ENCODE measurements around the gene TRMT2A. TPM values are rescaled to one million over a fixed set of nuclear protein-coding genes. Genes with fewer than 3 reads are reported as not detected.

TRMT2A gene
- total RNA-seq, 1 donor, result 45.3 TPM

DNA sequence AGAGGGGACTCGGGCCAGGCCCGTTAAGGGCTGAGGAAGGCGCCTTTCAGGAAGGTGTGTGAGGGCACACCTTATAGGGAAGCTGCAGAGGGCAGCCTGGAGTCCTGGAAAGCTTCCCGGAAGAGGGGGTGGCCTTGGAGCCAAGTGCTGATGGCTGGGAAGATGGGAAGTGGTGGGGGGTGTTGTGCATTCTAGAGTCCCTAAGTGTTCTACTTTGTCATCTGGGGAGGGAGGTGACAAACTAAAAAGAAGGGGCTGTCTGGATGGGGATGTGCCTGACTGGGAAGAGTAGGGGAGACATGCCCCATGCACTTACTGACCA, 21.4 kb upstream of the TRMT2A start:
- TF ChIP-seq, protein P1, sequence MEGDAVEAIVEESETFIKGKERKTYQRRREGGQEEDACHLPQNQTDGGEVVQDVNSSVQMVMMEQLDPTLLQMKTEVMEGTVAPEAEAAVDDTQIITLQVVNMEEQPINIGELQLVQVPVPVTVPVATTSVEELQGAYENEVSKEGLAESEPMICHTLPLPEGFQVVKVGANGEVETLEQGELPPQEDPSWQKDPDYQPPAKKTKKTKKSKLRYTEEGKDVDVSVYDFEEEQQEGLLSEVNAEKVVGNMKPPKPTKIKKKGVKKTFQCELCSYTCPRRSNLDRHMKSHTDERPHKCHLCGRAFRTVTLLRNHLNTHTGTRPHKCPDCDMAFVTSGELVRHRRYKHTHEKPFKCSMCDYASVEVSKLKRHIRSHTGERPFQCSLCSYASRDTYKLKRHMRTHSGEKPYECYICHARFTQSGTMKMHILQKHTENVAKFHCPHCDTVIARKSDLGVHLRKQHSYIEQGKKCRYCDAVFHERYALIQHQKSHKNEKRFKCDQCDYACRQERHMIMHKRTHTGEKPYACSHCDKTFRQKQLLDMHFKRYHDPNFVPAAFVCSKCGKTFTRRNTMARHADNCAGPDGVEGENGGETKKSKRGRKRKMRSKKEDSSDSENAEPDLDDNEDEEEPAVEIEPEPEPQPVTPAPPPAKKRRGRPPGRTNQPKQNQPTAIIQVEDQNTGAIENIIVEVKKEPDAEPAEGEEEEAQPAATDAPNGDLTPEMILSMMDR (IDR thresholded peaks at IDR 0.05; ENCODE audit: insufficient read depth, low read depth, low read length), result no peak
- H3K4me3 ChIP-seq (ENCODE audit: low read depth, low read length), result no peak overlapping the region

DNA sequence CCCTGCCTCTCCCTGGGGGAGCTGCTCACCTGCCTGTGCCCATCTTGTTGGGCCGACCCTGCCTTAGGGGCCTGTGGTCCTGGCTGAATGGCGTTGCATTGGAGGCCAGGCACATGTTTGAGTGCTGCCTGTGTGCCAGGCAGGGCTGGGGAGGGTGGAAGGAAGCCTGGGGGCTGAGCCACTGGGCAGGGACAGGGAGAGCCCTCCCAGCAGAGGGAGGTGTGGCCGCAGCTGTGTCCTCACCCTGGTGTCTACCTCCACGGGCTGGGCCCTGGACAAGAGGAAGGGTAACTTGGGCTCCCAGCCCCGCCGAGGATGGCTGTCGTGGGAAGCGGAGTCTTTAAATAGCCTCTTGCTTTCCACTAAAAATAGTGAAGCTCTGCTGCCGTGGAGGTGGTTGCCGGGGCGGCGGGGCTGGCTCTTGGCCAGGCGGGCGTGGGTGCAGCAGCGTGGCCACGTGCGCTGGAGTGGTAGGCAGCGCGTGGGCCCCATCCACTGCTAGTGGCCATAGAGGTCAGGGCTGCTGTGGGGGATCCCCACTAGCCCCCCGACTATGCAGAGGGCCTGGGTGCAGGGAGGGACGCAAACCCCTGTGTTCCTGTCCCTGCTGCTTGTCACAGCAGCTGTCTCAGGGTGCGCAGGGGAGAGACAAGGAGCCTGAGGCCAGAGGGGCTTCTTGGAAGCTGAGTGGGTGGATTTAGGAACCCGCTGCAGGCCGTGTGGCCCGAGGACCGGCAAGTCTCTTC, 20.8 kb upstream of the TRMT2A start:
- TF ChIP-seq, protein P1 (IDR thresholded peaks at IDR 0.05; ENCODE audit: insufficient read depth, low read depth, low read length), result no peak
- no peak for DNase-seq (ENCODE audit: low read depth)
- no peak overlapping the region for H3K4me3 ChIP-seq (ENCODE audit: low read depth, low read length)

More for the DNA sequence above, 21.4 kb upstream of the TRMT2A start:
- no peak for DNase-seq (ENCODE audit: low read depth)

DNA sequence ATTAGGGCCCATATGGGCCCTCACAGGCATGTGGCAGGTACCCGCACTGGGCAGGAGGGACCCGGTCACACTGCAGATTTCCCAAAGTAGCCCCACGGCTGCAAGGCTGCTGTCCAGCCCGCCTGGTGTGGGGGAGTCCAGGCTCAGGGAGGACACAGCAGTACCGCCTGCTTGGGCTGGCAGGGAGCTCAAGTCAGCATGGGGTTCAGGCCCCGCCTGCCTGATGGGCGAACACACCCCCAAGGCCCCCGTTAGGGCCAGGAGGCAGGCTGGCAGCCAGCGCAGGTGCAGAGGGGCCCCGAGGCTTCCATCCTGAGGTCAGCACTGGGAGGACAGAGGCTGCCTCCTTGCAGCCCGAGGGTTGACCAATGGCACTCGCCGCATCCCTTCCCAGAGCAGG, 20.1 kb upstream of the TRMT2A start:
- no peak overlapping the region for H3K4me3 ChIP-seq (ENCODE audit: low read depth, low read length)
- DNase-seq (ENCODE audit: low read depth), result no peak
- TF ChIP-seq, protein P1 (IDR thresholded peaks at IDR 0.05; ENCODE audit: insufficient read depth, low read depth, low read length), result no peak

DNA sequence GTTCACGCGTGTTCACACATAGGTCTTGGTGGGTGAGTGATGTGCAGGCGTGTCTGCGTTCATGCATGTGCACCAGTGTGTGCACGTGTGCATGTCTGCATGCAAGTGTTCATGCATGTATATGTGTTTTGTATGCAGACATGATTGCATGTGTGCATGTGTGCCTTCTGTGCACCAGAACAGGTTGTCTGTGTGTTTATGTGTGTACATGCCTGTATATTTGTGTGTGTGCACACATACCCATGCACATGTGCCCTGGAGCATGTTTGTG, 19.5 kb upstream of the TRMT2A start:
- no peak for DNase-seq (ENCODE audit: low read depth)
- no peak overlapping the region for H3K4me3 ChIP-seq (ENCODE audit: low read depth, low read length)
- TF ChIP-seq, protein P1 (IDR thresholded peaks at IDR 0.05; ENCODE audit: insufficient read depth, low read depth, low read length), result no peak

DNA sequence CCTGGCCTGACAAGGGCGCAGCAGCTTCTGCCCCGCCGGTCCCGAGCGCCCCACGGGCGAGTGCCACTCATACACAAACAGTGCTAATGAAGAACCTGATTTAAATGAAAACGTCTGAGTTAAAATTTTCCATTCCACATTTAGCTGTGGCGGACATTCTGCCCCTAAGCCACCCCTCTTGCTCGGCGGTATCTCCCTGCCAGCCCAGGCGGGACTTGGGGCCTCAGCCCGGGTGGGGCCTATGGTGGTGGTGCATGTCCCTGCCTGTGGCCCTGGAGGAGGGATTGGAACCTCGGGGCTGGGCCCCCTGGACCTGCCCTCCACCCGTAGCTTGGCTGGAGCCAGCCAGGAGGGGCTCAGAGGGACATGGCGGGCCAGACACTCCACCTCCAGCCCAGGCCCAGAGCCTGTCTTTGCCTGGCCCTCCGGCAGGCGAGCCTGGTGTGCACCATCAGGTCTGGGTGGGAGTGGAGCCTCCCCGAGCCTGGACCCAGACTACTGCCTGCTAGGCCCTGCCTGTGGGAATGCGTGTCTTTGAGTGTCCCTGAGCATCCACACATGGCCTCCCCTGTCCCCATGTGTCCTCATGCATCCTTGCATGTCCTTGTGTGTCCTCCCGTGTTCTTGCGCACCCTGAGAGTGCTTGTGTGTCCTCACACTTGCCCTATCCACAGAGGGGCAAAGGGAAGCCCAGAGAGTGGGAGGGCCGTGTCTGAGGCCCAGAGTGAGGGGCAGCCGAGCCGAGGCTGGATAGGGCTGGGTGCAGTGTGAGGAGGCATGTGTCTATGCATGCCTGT, 19.0 kb upstream of the TRMT2A start:
- H3K4me3 ChIP-seq (ENCODE audit: low read depth, low read length), result no peak overlapping the region
- TF ChIP-seq, protein P1 (IDR thresholded peaks at IDR 0.05; ENCODE audit: insufficient read depth, low read depth, low read length), result no peak

DNA sequence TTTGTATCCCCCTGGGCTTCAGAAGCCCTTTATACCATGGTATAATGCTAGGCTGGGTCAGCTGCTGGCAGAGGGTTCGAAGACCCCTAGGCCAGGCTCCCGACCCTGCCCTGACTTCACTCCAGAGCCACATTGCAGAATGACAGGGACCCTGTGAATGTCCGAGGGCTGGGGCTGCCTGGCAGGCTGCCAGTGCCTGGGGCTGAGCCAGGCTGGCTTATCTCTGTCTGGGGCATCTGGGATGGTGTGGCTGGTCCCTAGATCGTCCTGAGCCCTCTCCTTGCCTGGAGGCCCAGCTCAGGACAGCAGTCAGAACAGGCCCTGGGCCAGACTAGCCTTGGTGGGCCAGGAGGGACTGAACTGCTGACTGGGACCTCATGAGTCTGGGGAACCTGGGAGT, 18.2 kb upstream of the TRMT2A start:
- no peak for DNase-seq (ENCODE audit: low read depth)
- no peak overlapping the region for H3K4me3 ChIP-seq (ENCODE audit: low read depth, low read length)
- TF ChIP-seq, protein P1 (IDR thresholded peaks at IDR 0.05; ENCODE audit: insufficient read depth, low read depth, low read length), result no peak

More for the DNA sequence above, 19.0 kb upstream of the TRMT2A start:
- DNase-seq (ENCODE audit: low read depth), result no peak
